AG04449 (cell line): ENCODE data around the gene CD200R1L.

Experiments
- CTCF ChIA-PET: fragments of 350-600 bp; formaldehyde crosslinking; extraction: SDS; loops from one replicate; lab custom pipeline; 2021; ENCODE audit warnings: antibody characterized with exemption; lab: Yijun Ruan, JAX
- POLR2A ChIA-PET: fragments of 400-600, 350-600 bp; formaldehyde crosslinking; extraction: SDS; loops from one replicate; lab custom pipeline; 2020; ENCODE audit warnings: antibody characterized with exemption, inconsistent platforms; lab: Yijun Ruan, JAX
- DNase-seq: peaks from one replicate; pipeline ENCODE4 v3.0.0-alpha.2; 2010; ENCODE audit warnings: low read depth, low spot score
- H3K4me3 ChIP-seq: 2 replicates; pipeline ENCODE4 v1.5.1; 2011; ENCODE audit warnings: low read depth, mild to moderate bottlenecking, control low read depth, low read length
- CTCF ChIP-seq: IDR thresholded peaks from one replicate; pipeline ENCODE4 v1.5.1; 2011; ENCODE audit warnings: mild to moderate bottlenecking, moderate library complexity, low read length, control low read depth, inconsistent platforms; ENCODE audit not compliant: insufficient read depth; ENCODE audit errors: missing control alignments

The CD200R1L gene

GRCh38 chr3:112845772-112846171 is 892 bp downstream of the CD200R1L start:
- no peak overlapping the region for H3K4me3 ChIP-seq
- TF ChIP-seq CTCF, result no peak
- no peak for DNase-seq
- CTCF ChIA-PET, result no interaction called here
- POLR2A ChIA-PET, result no interaction called here

- no peak for TF ChIP-seq CTCF
- no peak overlapping the region for H3K4me3 ChIP-seq
- ChIA-PET POLR2A (no interaction called here), CTCF (interaction anchor here (1.5 kb wide), 1 partner anchor 14 kb away, joined by 3 read pairs; no protein-coding TSS in a partner anchor)
- DNase-seq, result no peak
These were observed 17.6 kb downstream of the CD200R1L start for GRCh38 chr3:112829046-112829445.

GRCh38 chr3:112822064-112823055 is 24.3 kb downstream of the CD200R1L start:
- no peak for DNase-seq
- no peak overlapping the region for H3K4me3 ChIP-seq
- ChIA-PET POLR2A (no interaction called here), CTCF (interaction anchor here (0.8 to 2.3 kb wide), 4 partner anchors 8 to 180 kb away, joined by 3 to 9 read pairs (median 4); no protein-coding TSS in a partner anchor)
- TF ChIP-seq CTCF, result no peak

GRCh38 chr3:112818289-112818688 is 28.4 kb downstream of the CD200R1L start:
- ChIA-PET CTCF (interaction anchor here (1.3 to 2.5 kb wide), 5 partner anchors 12 to 176 kb away, joined by 3 to 12 read pairs (median 9); no protein-coding TSS in a partner anchor), POLR2A (no interaction called here)
- DNase-seq, result no peak
- no peak overlapping the region for H3K4me3 ChIP-seq
- TF ChIP-seq CTCF, result no peak

- no peak for TF ChIP-seq CTCF
- POLR2A ChIA-PET, result no interaction called here
- CTCF ChIA-PET, result interaction anchor here (1.0 to 8.3 kb wide), 5 partner anchors 9 to 182 kb away, joined by 4 to 223 read pairs (median 12); partner anchors contain the start of gene CCDC80
- no peak for DNase-seq
- H3K4me3 ChIP-seq, result no peak overlapping the region
These were observed 28.9 kb downstream of the CD200R1L start for GRCh38 chr3:112817797-112818196.

- ChIA-PET CTCF (interaction anchor here (0.9 to 8.3 kb wide), 6 partner anchors 9 to 181 kb away, joined by 4 to 223 read pairs (median 8); partner anchors contain the start of gene CCDC80), POLR2A (interaction anchor here (0.9 kb wide), 1 partner anchor 178 kb away, joined by 3 read pairs; no protein-coding TSS in a partner anchor)
- no peak overlapping the region for H3K4me3 ChIP-seq
- no peak for TF ChIP-seq CTCF
- DNase-seq, result no peak
These were observed 29.4 kb downstream of the CD200R1L start for GRCh38 chr3:112817271-112817670.
